ENCODE data around the gene DRC7. TPM values are rescaled to one million over a fixed set of nuclear protein-coding genes. Genes with fewer than 3 reads are reported as not detected.

Gene DRC7
- total RNA-seq, 1 experiment from 2014 or later = not detected

GRCh38 chr16:57707331-57707730 is 12.7 kb downstream of the DRC7 start:
- CTCF ChIA-PET = interaction anchor here (1.1 kb wide), 1 partner anchor 129 kb away, joined by 3 read pairs; no protein-coding TSS in a partner anchor
- POLR2A ChIA-PET = interaction anchor here (0.8 kb wide), 1 partner anchor 28 kb away, joined by 3 read pairs; no protein-coding TSS in a partner anchor
- H3K27me3 Mint-ChIP-seq (ENCODE audit: insufficient read depth, unreplicated experiment) = peaks cover 46% of the 10 kb centered on the region

GRCh38 chr16:57708168-57708567 is 13.6 kb downstream of the DRC7 start:
- ChIA-PET CTCF (no interaction called here), POLR2A (no interaction called here)
- peaks cover 4% of the 10 kb centered on the region for H3K36me3 Mint-ChIP-seq (ENCODE audit: insufficient read depth, unreplicated experiment)
- DNase-seq (ENCODE audit: unreplicated experiment) = no peak
- peaks cover 55% of the 10 kb centered on the region for H3K27me3 Mint-ChIP-seq (ENCODE audit: insufficient read depth, unreplicated experiment)
- no peaks in the 10 kb centered on the region for H3K4me1 Mint-ChIP-seq (ENCODE audit: insufficient read depth, unreplicated experiment)
- intact Hi-C loops (cut with micrococcal nuclease) = no loop called here
- peaks cover 18% of the 10 kb centered on the region for H3K9me3 Mint-ChIP-seq (ENCODE audit: unreplicated experiment)
- BruUV-seq (replicated peaks) = no TSS peak
- TF ChIP-seq CTCF (IDR thresholded peaks at IDR 0.05; ENCODE audit: unreplicated experiment) = no peak
- H3K4me3 Mint-ChIP-seq (ENCODE audit: unreplicated experiment) = no peak overlapping the region
- no peak overlapping the region for H3K27ac Mint-ChIP-seq (ENCODE audit: low read depth, unreplicated experiment)

More at GRCh38 chr16:57707331-57707730, 12.7 kb downstream of the DRC7 start:
- peaks cover 4% of the 10 kb centered on the region for H3K36me3 Mint-ChIP-seq (ENCODE audit: insufficient read depth, unreplicated experiment)
- no TSS peak for BruUV-seq (replicated peaks)
- H3K4me3 Mint-ChIP-seq (ENCODE audit: unreplicated experiment) = no peak overlapping the region
- no peaks in the 10 kb centered on the region for H3K4me1 Mint-ChIP-seq (ENCODE audit: insufficient read depth, unreplicated experiment)
- no peak overlapping the region for H3K27ac Mint-ChIP-seq (ENCODE audit: low read depth, unreplicated experiment)
- no peak for TF ChIP-seq CTCF (IDR thresholded peaks at IDR 0.05; ENCODE audit: unreplicated experiment)
- no peak for DNase-seq (ENCODE audit: unreplicated experiment)
- peaks cover 18% of the 10 kb centered on the region for H3K9me3 Mint-ChIP-seq (ENCODE audit: unreplicated experiment)
- intact Hi-C loops (cut with micrococcal nuclease) = no loop called here

GRCh38 chr16:57709663-57710062 is 15.1 kb downstream of the DRC7 start:
- ChIA-PET CTCF (no interaction called here), POLR2A (no interaction called here)
- Mint-ChIP-seq H3K4me3 (ENCODE audit: unreplicated experiment) (no peak overlapping the region), H3K36me3 (ENCODE audit: insufficient read depth, unreplicated experiment) (peaks cover 4% of the 10 kb centered on the region), H3K4me1 (ENCODE audit: insufficient read depth, unreplicated experiment) (no peaks in the 10 kb centered on the region), H3K27me3 (ENCODE audit: insufficient read depth, unreplicated experiment) (peaks cover 60% of the 10 kb centered on the region), H3K27ac (ENCODE audit: low read depth, unreplicated experiment) (no peak overlapping the region), H3K9me3 (ENCODE audit: unreplicated experiment) (peaks cover 18% of the 10 kb centered on the region)
- DNase-seq (ENCODE audit: unreplicated experiment) = no peak
- BruUV-seq (replicated peaks) = no TSS peak
- TF ChIP-seq CTCF (IDR thresholded peaks at IDR 0.05; ENCODE audit: unreplicated experiment) = no peak
- intact Hi-C loops (cut with micrococcal nuclease) = no loop called here

GRCh38 chr16:57711346-57711745 is 16.7 kb downstream of the DRC7 start:
- H3K27me3 Mint-ChIP-seq (ENCODE audit: insufficient read depth, unreplicated experiment) = peaks cover 64% of the 10 kb centered on the region
- no peak for TF ChIP-seq CTCF (IDR thresholded peaks at IDR 0.05; ENCODE audit: unreplicated experiment)
- intact Hi-C loops (cut with micrococcal nuclease) = no loop called here
- peaks cover 5% of the 10 kb centered on the region for H3K9me3 Mint-ChIP-seq (ENCODE audit: unreplicated experiment)
- H3K4me1 Mint-ChIP-seq (ENCODE audit: insufficient read depth, unreplicated experiment) = no peaks in the 10 kb centered on the region
- H3K27ac Mint-ChIP-seq (ENCODE audit: low read depth, unreplicated experiment) = no peak overlapping the region
- H3K4me3 Mint-ChIP-seq (ENCODE audit: unreplicated experiment) = no peak overlapping the region
- CTCF ChIA-PET = interaction anchor here (0.7 kb wide), 1 partner anchor 135 kb away, joined by 3 read pairs; no protein-coding TSS in a partner anchor
- peaks cover 4% of the 10 kb centered on the region for H3K36me3 Mint-ChIP-seq (ENCODE audit: insufficient read depth, unreplicated experiment)
- POLR2A ChIA-PET = no interaction called here
- no peak for DNase-seq (ENCODE audit: unreplicated experiment)
- BruUV-seq (replicated peaks) = no TSS peak

Data from MCF 10A (cell line).